ENCODE results near the gene SPPL2A. TPM values are rescaled to one million over a fixed set of nuclear protein-coding genes. Genes with fewer than 3 reads are reported as not detected.

The SPPL2A gene
- total and polyA plus RNA-seq, 2 of the 13 experiments (the other 11 are each of a cell fraction or from before 2014, with no cell fraction given) = 80.5 to 105 TPM

- TF ChIP-seq GRHL1 (CRISPR knock-in tag; conservative IDR thresholded peaks at IDR 0.05) (no peak), NFYC (CRISPR knock-in tag; IDR thresholded peaks at IDR 0.05) (no peak), DBP (CRISPR knock-in tag; IDR thresholded peaks at IDR 0.05; ENCODE audit: not compliant biosample characterization) (no peak), RFX1 (IDR thresholded peaks at IDR 0.05) (no peak), ZNF891 (CRISPR knock-in tag; IDR thresholded peaks at IDR 0.05) (no peak), AKNA (CRISPR knock-in tag; IDR thresholded peaks at IDR 0.05; ENCODE audit: borderline replicate concordance) (no peak), FOXA1 (IDR thresholded peaks at IDR 0.05) (no peak), FOXA1 (CRISPR knock-in tag; IDR thresholded peaks at IDR 0.05) (0 out of 2 replicates have a peak, but pooled peaks have one; percentile 9), NBN (conservative IDR thresholded peaks at IDR 0.05) (no peak), NR1H2 (CRISPR knock-in tag; IDR thresholded peaks at IDR 0.05; ENCODE audit: borderline replicate concordance, low read depth) (no peak), ZNF546 (CRISPR knock-in tag; conservative IDR thresholded peaks at IDR 0.05) (peak; percentile 94), ESRRA (CRISPR knock-in tag; IDR thresholded peaks at IDR 0.05; ENCODE audit: low read depth) (peak; percentile 60), KMT2A (CRISPR knock-in tag; IDR thresholded peaks at IDR 0.05) (peak; percentile 61), ZNF20 (CRISPR knock-in tag; IDR thresholded peaks at IDR 0.05) (no peak), PREB (CRISPR knock-in tag; IDR thresholded peaks at IDR 0.05) (no peak), ZNF563 (CRISPR knock-in tag; IDR thresholded peaks at IDR 0.05) (peak; percentile 95), RCOR2 (CRISPR knock-in tag; IDR thresholded peaks at IDR 0.05) (no peak), SP2 (CRISPR knock-in tag; IDR thresholded peaks at IDR 0.05) (no peak), NR3C1 (CRISPR knock-in tag; IDR thresholded peaks at IDR 0.05) (no peak), SIN3B (IDR thresholded peaks at IDR 0.05; ENCODE audit: low read length) (no peak), ATF5 (CRISPR knock-in tag; IDR thresholded peaks at IDR 0.05; ENCODE audit: low read depth) (peak; percentile 25; the same call in 1 of the 2 replicates)
Observed at GRCh38 chr15:50686469-50687301, 78.8 kb downstream of the SPPL2A start, which contains the start of gene TRPM7 (continued).

Measured in HepG2 (cell line).